Nephron progenitor cell (in vitro differentiated cells): Measurements from ENCODE around the gene QTRT2.

Experiments used
- DNase-seq: peaks from one replicate; pipeline ENCODE4 v3.0.0; 2021
- H3K27ac Mint-ChIP-seq: 2 replicates; pipeline ENCODE4 v1.8.0; 2021; ENCODE audit warnings: mild to moderate bottlenecking, moderate library complexity, mixed read lengths
- H3K27me3 Mint-ChIP-seq: 2 replicates; pipeline ENCODE4 v1.8.0; 2021; ENCODE audit warnings: mild to moderate bottlenecking, low read depth, mixed read lengths; ENCODE audit not compliant: poor library complexity
- H3K36me3 Mint-ChIP-seq: 2 replicates; pipeline ENCODE4 v1.8.0; 2021; ENCODE audit warnings: low read depth, mixed read lengths
- H3K4me1 Mint-ChIP-seq: 2 replicates; pipeline ENCODE4 v1.8.0; 2021; ENCODE audit warnings: mixed read lengths
- H3K4me3 Mint-ChIP-seq: 2 replicates; pipeline ENCODE4 v1.8.0; 2021; ENCODE audit warnings: mild to moderate bottlenecking, moderate library complexity, mixed read lengths
- H3K9me3 Mint-ChIP-seq: 2 replicates; pipeline ENCODE4 v1.8.0; 2021; ENCODE audit warnings: mild to moderate bottlenecking, moderate library complexity, mixed read lengths
- TF ChIP-seq, protein P1 (sequence below): fragments of 200-600 bp; sonication (generic); IDR thresholded peaks from 2 replicates; pipeline ENCODE4 v1.5.0; 2021; ENCODE audit warnings: antibody characterized with exemption

The QTRT2 gene

GRCh38 chr3:114056130-114057010 is at the start of gene QTRT2, which contains the start of gene CCDC191:
TSS of gene QTRT2 (plus strand) at chr3:114056737. CDS start at chr3:114065258, 8,521 bp downstream.
TSS of gene CCDC191 (minus strand) at chr3:114056526. CDS start at chr3:114056466, 60 bp downstream.
- H3K4me1 Mint-ChIP-seq = peaks cover 37% of the 10 kb centered on the region
- H3K36me3 Mint-ChIP-seq = no peaks in the 10 kb centered on the region
- no peaks in the 10 kb centered on the region for H3K9me3 Mint-ChIP-seq
- TF ChIP-seq, protein P1, sequence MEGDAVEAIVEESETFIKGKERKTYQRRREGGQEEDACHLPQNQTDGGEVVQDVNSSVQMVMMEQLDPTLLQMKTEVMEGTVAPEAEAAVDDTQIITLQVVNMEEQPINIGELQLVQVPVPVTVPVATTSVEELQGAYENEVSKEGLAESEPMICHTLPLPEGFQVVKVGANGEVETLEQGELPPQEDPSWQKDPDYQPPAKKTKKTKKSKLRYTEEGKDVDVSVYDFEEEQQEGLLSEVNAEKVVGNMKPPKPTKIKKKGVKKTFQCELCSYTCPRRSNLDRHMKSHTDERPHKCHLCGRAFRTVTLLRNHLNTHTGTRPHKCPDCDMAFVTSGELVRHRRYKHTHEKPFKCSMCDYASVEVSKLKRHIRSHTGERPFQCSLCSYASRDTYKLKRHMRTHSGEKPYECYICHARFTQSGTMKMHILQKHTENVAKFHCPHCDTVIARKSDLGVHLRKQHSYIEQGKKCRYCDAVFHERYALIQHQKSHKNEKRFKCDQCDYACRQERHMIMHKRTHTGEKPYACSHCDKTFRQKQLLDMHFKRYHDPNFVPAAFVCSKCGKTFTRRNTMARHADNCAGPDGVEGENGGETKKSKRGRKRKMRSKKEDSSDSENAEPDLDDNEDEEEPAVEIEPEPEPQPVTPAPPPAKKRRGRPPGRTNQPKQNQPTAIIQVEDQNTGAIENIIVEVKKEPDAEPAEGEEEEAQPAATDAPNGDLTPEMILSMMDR = no peak
- H3K27me3 Mint-ChIP-seq = no peaks in the 10 kb centered on the region
- H3K4me3 Mint-ChIP-seq = peak within 1 kb of the TSS; percentile 98
- peak within 1 kb of the TSS; percentile 98 for H3K27ac Mint-ChIP-seq
- DNase-seq = peak; percentile 96

DNA sequence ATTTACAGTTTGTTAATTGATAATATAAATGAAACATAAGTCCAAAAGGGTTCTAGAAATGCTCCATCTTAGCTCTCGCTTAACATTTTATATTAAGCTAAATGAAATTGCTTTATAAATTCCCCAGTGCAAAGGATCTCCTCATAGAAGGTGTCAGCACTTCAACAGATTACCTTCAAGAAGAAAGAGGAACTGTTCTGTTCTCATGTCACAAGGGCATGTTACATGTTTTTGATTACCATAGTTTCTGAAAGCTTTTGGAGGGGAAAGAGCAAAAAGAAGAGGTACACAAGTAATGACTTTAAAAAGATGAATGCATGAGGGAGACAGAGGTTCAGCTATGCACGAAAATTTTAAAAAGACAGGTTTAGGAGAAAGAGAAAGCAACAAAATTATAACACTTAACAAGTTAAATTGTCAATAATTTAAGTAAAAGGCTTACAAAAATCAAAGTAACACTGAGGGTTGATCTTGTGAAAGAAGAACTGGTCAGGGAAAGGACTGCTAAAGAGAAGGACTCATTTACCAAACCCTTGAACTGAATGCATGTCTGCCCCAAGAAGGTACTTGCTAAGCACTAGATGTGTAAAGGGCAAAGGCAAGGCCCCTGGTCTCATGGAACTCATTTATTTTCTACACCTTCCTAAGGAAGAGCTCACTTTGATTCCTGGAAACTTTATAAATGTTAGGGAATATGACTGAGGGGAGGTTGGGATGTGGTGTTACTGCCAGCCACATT is 45.3 kb upstream of the QTRT2 start:
- Mint-ChIP-seq H3K27me3 (no peaks in the 10 kb centered on the region), H3K4me3 (no peak overlapping the region), H3K36me3 (peaks cover 10% of the 10 kb centered on the region), H3K4me1 (no peaks in the 10 kb centered on the region), H3K9me3 (no peaks in the 10 kb centered on the region), H3K27ac (no peak overlapping the region)
- TF ChIP-seq, protein P1 = no peak
- no peak for DNase-seq

DNA sequence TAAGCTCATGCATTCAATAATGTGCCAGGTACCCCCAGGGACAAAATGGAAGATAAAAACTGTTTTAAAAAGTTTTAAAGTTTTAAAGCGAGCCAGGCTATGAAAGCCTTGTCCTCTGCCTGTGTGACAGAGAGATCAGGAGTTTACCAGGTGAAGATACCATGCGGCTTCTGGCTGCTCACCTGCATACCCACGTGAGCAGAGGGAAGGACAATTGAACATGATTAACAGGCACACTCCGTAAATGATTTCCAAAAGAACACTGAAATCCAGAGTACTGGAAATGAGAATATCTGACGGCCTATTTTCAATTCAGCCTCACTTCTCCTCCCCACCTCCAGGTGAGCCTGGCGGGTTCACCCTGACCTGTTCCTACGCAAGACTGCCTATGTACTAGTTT is 42.3 kb upstream of the QTRT2 start:
- Mint-ChIP-seq H3K9me3 (no peaks in the 10 kb centered on the region), H3K36me3 (peaks cover 5% of the 10 kb centered on the region), H3K4me1 (no peaks in the 10 kb centered on the region), H3K27ac (no peak overlapping the region), H3K27me3 (no peaks in the 10 kb centered on the region), H3K4me3 (no peak overlapping the region)
- TF ChIP-seq, protein P1 = no peak
- DNase-seq = no peak

DNA sequence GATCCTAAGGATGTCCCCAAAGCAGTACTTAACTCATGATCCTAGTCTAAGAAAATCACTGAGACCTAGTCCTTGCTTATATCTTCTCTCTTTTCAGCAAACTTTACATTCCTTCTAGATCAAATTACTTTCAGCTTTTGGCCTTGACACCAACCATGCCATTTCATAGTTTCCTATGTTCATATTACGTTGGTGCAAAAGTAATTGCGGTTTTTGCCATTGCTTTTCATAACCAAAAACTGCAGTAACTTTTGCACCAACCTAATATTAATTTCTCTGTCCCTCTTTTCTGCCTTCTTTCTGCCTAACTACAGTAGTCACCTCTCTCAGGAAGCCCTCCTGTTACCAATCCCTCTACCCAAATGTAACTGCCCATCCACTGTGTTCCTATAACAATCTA is 37.1 kb upstream of the QTRT2 start:
- Mint-ChIP-seq H3K9me3 (peaks cover 3% of the 10 kb centered on the region), H3K4me3 (no peak overlapping the region), H3K4me1 (peaks cover 22% of the 10 kb centered on the region), H3K36me3 (no peaks in the 10 kb centered on the region), H3K27me3 (no peaks in the 10 kb centered on the region), H3K27ac (peak overlapping the region; percentile 15)
- TF ChIP-seq, protein P1 = no peak
- DNase-seq = no peak

DNA sequence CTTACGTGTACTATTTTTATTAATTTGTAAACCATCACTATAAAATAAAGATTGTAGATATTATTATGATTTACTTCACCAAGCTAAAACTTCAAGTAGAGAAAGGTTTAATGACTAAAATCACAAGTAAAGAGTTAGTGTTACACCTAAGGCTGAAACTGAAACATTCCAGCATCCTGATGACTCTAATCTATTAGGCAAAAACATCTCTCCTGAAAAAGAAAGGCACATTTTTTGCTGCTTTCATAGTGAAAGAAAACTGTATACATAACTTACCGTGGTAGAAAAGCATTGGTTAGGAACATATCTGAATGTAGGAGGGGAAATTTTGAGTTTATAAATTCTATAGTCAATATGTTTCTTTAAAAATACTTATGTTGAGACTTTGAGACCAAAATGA is 35.6 kb upstream of the QTRT2 start:
- no peaks in the 10 kb centered on the region for H3K27me3 Mint-ChIP-seq
- TF ChIP-seq, protein P1 = no peak
- H3K9me3 Mint-ChIP-seq = peaks cover 3% of the 10 kb centered on the region
- no peak overlapping the region for H3K27ac Mint-ChIP-seq
- DNase-seq = no peak
- peaks cover 12% of the 10 kb centered on the region for H3K36me3 Mint-ChIP-seq
- no peak overlapping the region for H3K4me3 Mint-ChIP-seq
- peaks cover 22% of the 10 kb centered on the region for H3K4me1 Mint-ChIP-seq
